ENCODE results near the gene TESPA1. TPM values are rescaled to one million over a fixed set of nuclear protein-coding genes. Genes with fewer than 3 reads are reported as not detected.

The TESPA1 gene
- total RNA-seq, 1 donor from 2014 or later, result 0.95 TPM

GRCh38 chr12:54998958-54999510 is 14.5 kb upstream of the TESPA1 start:
- Mint-ChIP-seq H3K4me3 (ENCODE audit: unreplicated experiment) (no peak overlapping the region), H3K4me1 (ENCODE audit: unreplicated experiment) (no peaks in the 10 kb centered on the region), H3K36me3 (ENCODE audit: low read depth, unreplicated experiment) (no peaks in the 10 kb centered on the region), H3K27ac (ENCODE audit: unreplicated experiment) (no peak overlapping the region), H3K27me3 (ENCODE audit: unreplicated experiment) (no peaks in the 10 kb centered on the region), H3K9me3 (ENCODE audit: unreplicated experiment) (no peaks in the 10 kb centered on the region)
- TF ChIP-seq, protein P1, sequence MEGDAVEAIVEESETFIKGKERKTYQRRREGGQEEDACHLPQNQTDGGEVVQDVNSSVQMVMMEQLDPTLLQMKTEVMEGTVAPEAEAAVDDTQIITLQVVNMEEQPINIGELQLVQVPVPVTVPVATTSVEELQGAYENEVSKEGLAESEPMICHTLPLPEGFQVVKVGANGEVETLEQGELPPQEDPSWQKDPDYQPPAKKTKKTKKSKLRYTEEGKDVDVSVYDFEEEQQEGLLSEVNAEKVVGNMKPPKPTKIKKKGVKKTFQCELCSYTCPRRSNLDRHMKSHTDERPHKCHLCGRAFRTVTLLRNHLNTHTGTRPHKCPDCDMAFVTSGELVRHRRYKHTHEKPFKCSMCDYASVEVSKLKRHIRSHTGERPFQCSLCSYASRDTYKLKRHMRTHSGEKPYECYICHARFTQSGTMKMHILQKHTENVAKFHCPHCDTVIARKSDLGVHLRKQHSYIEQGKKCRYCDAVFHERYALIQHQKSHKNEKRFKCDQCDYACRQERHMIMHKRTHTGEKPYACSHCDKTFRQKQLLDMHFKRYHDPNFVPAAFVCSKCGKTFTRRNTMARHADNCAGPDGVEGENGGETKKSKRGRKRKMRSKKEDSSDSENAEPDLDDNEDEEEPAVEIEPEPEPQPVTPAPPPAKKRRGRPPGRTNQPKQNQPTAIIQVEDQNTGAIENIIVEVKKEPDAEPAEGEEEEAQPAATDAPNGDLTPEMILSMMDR (IDR thresholded peaks at IDR 0.05; ENCODE audit: unreplicated experiment), result no peak
- DNase-seq (ENCODE audit: low spot score), result no peak

GRCh38 chr12:54997929-54998522 is 13.5 kb upstream of the TESPA1 start:
- H3K27me3 Mint-ChIP-seq (ENCODE audit: unreplicated experiment), result no peaks in the 10 kb centered on the region
- H3K27ac Mint-ChIP-seq (ENCODE audit: unreplicated experiment), result no peak overlapping the region

GRCh38 chr12:54996205-54996604 is 11.6 kb upstream of the TESPA1 start:
- no peaks in the 10 kb centered on the region for H3K4me1 Mint-ChIP-seq (ENCODE audit: unreplicated experiment)
- no peak overlapping the region for H3K4me3 Mint-ChIP-seq (ENCODE audit: unreplicated experiment)
- H3K27ac Mint-ChIP-seq (ENCODE audit: unreplicated experiment), result no peak overlapping the region
- H3K9me3 Mint-ChIP-seq (ENCODE audit: unreplicated experiment), result no peaks in the 10 kb centered on the region
- no peak for DNase-seq (ENCODE audit: low spot score)
- no peaks in the 10 kb centered on the region for H3K36me3 Mint-ChIP-seq (ENCODE audit: low read depth, unreplicated experiment)
- no peaks in the 10 kb centered on the region for H3K27me3 Mint-ChIP-seq (ENCODE audit: unreplicated experiment)
- TF ChIP-seq, protein P1 (IDR thresholded peaks at IDR 0.05; ENCODE audit: unreplicated experiment), result no peak

More at GRCh38 chr12:54997929-54998522, 13.5 kb upstream of the TESPA1 start:
- Mint-ChIP-seq H3K4me1 (ENCODE audit: unreplicated experiment) (no peaks in the 10 kb centered on the region), H3K4me3 (ENCODE audit: unreplicated experiment) (no peak overlapping the region), H3K9me3 (ENCODE audit: unreplicated experiment) (no peaks in the 10 kb centered on the region), H3K36me3 (ENCODE audit: low read depth, unreplicated experiment) (no peaks in the 10 kb centered on the region)
- TF ChIP-seq, protein P1 (IDR thresholded peaks at IDR 0.05; ENCODE audit: unreplicated experiment), result no peak
- no peak for DNase-seq (ENCODE audit: low spot score)

GRCh38 chr12:54993181-54993835 is 8.7 kb upstream of the TESPA1 start:
- peak; percentile 44 for DNase-seq (ENCODE audit: low spot score)
- TF ChIP-seq, protein P1 (IDR thresholded peaks at IDR 0.05; ENCODE audit: unreplicated experiment), result peak; percentile 91
- H3K9me3 Mint-ChIP-seq (ENCODE audit: unreplicated experiment), result no peaks in the 10 kb centered on the region
- no peak overlapping the region for H3K27ac Mint-ChIP-seq (ENCODE audit: unreplicated experiment)
- H3K4me3 Mint-ChIP-seq (ENCODE audit: unreplicated experiment), result no peak overlapping the region
- no peaks in the 10 kb centered on the region for H3K4me1 Mint-ChIP-seq (ENCODE audit: unreplicated experiment)
- H3K36me3 Mint-ChIP-seq (ENCODE audit: low read depth, unreplicated experiment), result no peaks in the 10 kb centered on the region
- H3K27me3 Mint-ChIP-seq (ENCODE audit: unreplicated experiment), result peaks cover 1% of the 10 kb centered on the region

- TF ChIP-seq, protein P1 (IDR thresholded peaks at IDR 0.05; ENCODE audit: unreplicated experiment), result no peak
- Mint-ChIP-seq H3K4me1 (ENCODE audit: unreplicated experiment) (no peaks in the 10 kb centered on the region), H3K9me3 (ENCODE audit: unreplicated experiment) (no peaks in the 10 kb centered on the region), H3K36me3 (ENCODE audit: low read depth, unreplicated experiment) (no peaks in the 10 kb centered on the region), H3K27me3 (ENCODE audit: unreplicated experiment) (peaks cover 1% of the 10 kb centered on the region), H3K27ac (ENCODE audit: unreplicated experiment) (no peak overlapping the region), H3K4me3 (ENCODE audit: unreplicated experiment) (no peak overlapping the region)
- DNase-seq (ENCODE audit: low spot score), result no peak
Measured at GRCh38 chr12:54991991-54992375, 7.4 kb upstream of the TESPA1 start.
